SK-N-SH (cell line): Measurements from ENCODE around the gene PPP3R2.

Source experiments
- EZH2phosphoT487 ChIP-seq: fragments of 200-600 bp; sonication (generic); IDR thresholded peaks from 2 replicates; pipeline ENCODE4 v1.6.1; 2017; ENCODE audit warnings: low read depth, mixed run types, mild to moderate bottlenecking, antibody characterized with exemption, moderate library complexity, borderline replicate concordance
- JUND ChIP-seq: IDR thresholded peaks from 2 replicates; pipeline ENCODE4 v1.4.0; 2012
- MAX ChIP-seq: IDR thresholded peaks from 2 replicates; pipeline ENCODE4 v1.4.0; 2012; ENCODE audit warnings: low read depth
- NFIC ChIP-seq: IDR thresholded peaks from 2 replicates; pipeline ENCODE4 v1.4.0; 2012; ENCODE audit warnings: borderline replicate concordance
- POLR2AphosphoS5 ChIP-seq: IDR thresholded peaks from 2 replicates; pipeline ENCODE4 v1.6.1; 2012; ENCODE audit warnings: low read depth, low read length
- RAD21 ChIP-seq: IDR thresholded peaks from 2 replicates; pipeline ENCODE4 v1.6.1; 2012; ENCODE audit warnings: mild to moderate bottlenecking, low read length
- SMC3 ChIP-seq: IDR thresholded peaks from 2 replicates; pipeline ENCODE4 v1.6.1; 2012; ENCODE audit warnings: low read depth, low read length, improper control_type of control experiment
- TAF1 ChIP-seq: IDR thresholded peaks from 2 replicates; pipeline ENCODE4 v1.6.1; 2012; ENCODE audit warnings: low read depth, mild to moderate bottlenecking, low read length, moderate library complexity, borderline replicate concordance
- TCF12 ChIP-seq: IDR thresholded peaks from 2 replicates; pipeline ENCODE4 v1.4.0; 2012
- TEAD4 ChIP-seq: IDR thresholded peaks from 2 replicates; pipeline ENCODE4 v1.4.0; 2012; ENCODE audit warnings: mild to moderate bottlenecking, borderline replicate concordance; ENCODE audit not compliant: insufficient read depth
- TF ChIP-seq, protein P1 (sequence below): fragments of 150-350 bp; IDR thresholded peaks from 2 replicates; pipeline ENCODE4 v1.6.1; 2016; ENCODE audit warnings: mild to moderate bottlenecking, low read depth, low read length
- TF ChIP-seq, protein P2 (sequence below): IDR thresholded peaks from 2 replicates; pipeline ENCODE4 v1.4.0; 2012; ENCODE audit warnings: low read depth, borderline replicate concordance
- TF ChIP-seq, protein P3 (sequence below): fragments of 200-600 bp; sonication (generic); IDR thresholded peaks from 2 replicates; pipeline ENCODE4 v1.6.1; 2017; ENCODE audit warnings: antibody characterized with exemption, mild to moderate bottlenecking, moderate library complexity

DNA sequence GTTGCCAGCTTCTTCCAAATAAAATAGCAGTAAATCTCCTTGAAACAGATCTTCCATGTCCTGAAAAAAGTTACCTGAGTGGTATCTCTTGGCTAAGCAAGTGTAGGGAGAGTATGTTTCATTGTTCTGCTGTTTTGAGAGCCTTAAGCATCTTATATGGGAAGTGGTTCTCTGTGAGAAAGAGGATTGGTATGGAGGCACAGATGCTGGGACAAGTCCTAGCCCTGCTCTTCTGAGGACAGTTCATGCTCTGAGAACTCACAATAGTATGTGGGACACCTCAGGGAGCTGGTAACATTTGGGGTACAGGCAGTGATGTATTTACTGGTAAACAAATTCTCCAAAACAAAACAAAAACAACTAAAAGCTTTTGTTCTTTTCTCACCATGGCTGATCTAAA lies 2.0 kb downstream of the PPP3R2 start:
- TF ChIP-seq, protein P1, sequence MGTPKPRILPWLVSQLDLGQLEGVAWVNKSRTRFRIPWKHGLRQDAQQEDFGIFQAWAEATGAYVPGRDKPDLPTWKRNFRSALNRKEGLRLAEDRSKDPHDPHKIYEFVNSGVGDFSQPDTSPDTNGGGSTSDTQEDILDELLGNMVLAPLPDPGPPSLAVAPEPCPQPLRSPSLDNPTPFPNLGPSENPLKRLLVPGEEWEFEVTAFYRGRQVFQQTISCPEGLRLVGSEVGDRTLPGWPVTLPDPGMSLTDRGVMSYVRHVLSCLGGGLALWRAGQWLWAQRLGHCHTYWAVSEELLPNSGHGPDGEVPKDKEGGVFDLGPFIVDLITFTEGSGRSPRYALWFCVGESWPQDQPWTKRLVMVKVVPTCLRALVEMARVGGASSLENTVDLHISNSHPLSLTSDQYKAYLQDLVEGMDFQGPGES, result no peak
- TF ChIP-seq EZH2phosphoT487 (no peak), JUND (no peak), NFIC (no peak), TAF1 (no peak), TCF12 (no peak), RAD21 (no peak), MAX (no peak), TEAD4 (no peak), POLR2AphosphoS5 (no peak), SMC3 (no peak)
- TF ChIP-seq, protein P2, sequence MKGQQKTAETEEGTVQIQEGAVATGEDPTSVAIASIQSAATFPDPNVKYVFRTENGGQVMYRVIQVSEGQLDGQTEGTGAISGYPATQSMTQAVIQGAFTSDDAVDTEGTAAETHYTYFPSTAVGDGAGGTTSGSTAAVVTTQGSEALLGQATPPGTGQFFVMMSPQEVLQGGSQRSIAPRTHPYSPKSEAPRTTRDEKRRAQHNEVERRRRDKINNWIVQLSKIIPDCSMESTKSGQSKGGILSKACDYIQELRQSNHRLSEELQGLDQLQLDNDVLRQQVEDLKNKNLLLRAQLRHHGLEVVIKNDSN, result no peak
- TF ChIP-seq, protein P3, sequence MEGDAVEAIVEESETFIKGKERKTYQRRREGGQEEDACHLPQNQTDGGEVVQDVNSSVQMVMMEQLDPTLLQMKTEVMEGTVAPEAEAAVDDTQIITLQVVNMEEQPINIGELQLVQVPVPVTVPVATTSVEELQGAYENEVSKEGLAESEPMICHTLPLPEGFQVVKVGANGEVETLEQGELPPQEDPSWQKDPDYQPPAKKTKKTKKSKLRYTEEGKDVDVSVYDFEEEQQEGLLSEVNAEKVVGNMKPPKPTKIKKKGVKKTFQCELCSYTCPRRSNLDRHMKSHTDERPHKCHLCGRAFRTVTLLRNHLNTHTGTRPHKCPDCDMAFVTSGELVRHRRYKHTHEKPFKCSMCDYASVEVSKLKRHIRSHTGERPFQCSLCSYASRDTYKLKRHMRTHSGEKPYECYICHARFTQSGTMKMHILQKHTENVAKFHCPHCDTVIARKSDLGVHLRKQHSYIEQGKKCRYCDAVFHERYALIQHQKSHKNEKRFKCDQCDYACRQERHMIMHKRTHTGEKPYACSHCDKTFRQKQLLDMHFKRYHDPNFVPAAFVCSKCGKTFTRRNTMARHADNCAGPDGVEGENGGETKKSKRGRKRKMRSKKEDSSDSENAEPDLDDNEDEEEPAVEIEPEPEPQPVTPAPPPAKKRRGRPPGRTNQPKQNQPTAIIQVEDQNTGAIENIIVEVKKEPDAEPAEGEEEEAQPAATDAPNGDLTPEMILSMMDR, result no peak
